Measurements from ENCODE around the gene ZAP70. TPM values are rescaled to one million over a fixed set of nuclear protein-coding genes. Genes with fewer than 3 reads are reported as not detected.

Gene ZAP70
- total RNA-seq: 10 to 100 TPM; 49.9 to 96.1 (median 81.3) TPM
- polyA plus RNA-seq: 10 to 100 TPM; 35.2 to 50.4 (median 49.2) TPM
- long read RNA-seq, donor 1: 0 reads
- long read RNA-seq, donor 2, partial matches to known transcripts: 0 of 3 reads
- long read RNA-seq, donor 2, other reads (novel, unspliced or antisense): 0 of 3 reads

- Histone ChIP-seq H3K4me3 (peak within 1 kb of the TSS; percentile 20 to 70 (median 39)), H3K9me3 (no peaks in the 10 kb centered on the region), H3K4me1 (peaks cover 0 to 79% (median 31%) of the 10 kb centered on the region in 6 donors), H3K27ac (peak within 1 kb of the TSS; percentile 43 to 90 (median 70)), H3K36me3 (no peaks in the 10 kb centered on the region), H3K27me3 (replicated peaks in 1 of 7) (peaks cover 0 to 14% (median 0%) of the 10 kb centered on the region in 7 donors)
- peak; percentile 85 for DNase-seq
- WGBS, 5 donors: 25 to 59% (median 52%) methylated on average over 14 to 21 of the region's 21 CpGs
- intact Hi-C loops (cut with DNase I; ENCODE audit: low total_unique reads): no loop called here
- TF ChIP-seq CTCF (IDR thresholded peaks at IDR 0.05 in 8 of 11, conservative IDR thresholded peaks at IDR 0.05 in 3 of 11) (no peak), POLR2AphosphoS5 (IDR thresholded peaks at IDR 0.05) (peak; percentile 68 to 80 (median 70))
These were observed at the start of gene ZAP70 for GRCh38 chr2:97713296-97714083. TSS of gene ZAP70 (plus strand) at chr2:97713576. CDS start at chr2:97724037, 10,461 bp downstream.

GRCh38 chr2:97663626-97663961 lies 49.8 kb upstream of the ZAP70 start:
- intact Hi-C loops (cut with DNase I; ENCODE audit: low total_unique reads): no loop called here
- DNase-seq: no peak
- TF ChIP-seq CTCF (IDR thresholded peaks at IDR 0.05 in 8 of 11, conservative IDR thresholded peaks at IDR 0.05 in 3 of 11) (no peak), POLR2A (IDR thresholded peaks at IDR 0.05) (peak in 1 of 3 donors; percentile 30)

GRCh38 chr2:97663962-97664635 lies 49.3 kb upstream of the ZAP70 start, which contains the start of gene ACTR1B:
TSS of gene ACTR1B (minus strand) at chr2:97664044. CDS start at chr2:97663890, 154 bp downstream.
- peaks cover 20 to 52% (median 43%) of the 10 kb centered on the region in 6 donors for H3K4me1 ChIP-seq
- DNase-seq: peak; percentile 99
- H3K27ac ChIP-seq: peak within 1 kb of the TSS; percentile 90 to 98 (median 96)
- intact Hi-C loops (cut with DNase I; ENCODE audit: low total_unique reads): no loop called here
- WGBS, 5 donors: 0 to 1% (median 0%) methylated on average over 35 to 60 of the region's 60 CpGs
- peak in 2 of 3 donors; percentile 71 to 91 for TF ChIP-seq POLR2A (IDR thresholded peaks at IDR 0.05)
- peak; percentile 90 to 98 (median 91) for TF ChIP-seq POLR2AphosphoS5 (IDR thresholded peaks at IDR 0.05)
- peak; percentile 25 to 68 (median 45) for TF ChIP-seq CTCF (IDR thresholded peaks at IDR 0.05 in 8 of 11, conservative IDR thresholded peaks at IDR 0.05 in 3 of 11)
- peak within 1 kb of the TSS; percentile 54 to 79 (median 70) for H3K4me3 ChIP-seq
- H3K27me3 ChIP-seq (replicated peaks in 1 of 7): no peaks in the 10 kb centered on the region
- peaks cover 0 to 25% (median 4%) of the 10 kb centered on the region in 6 donors for H3K36me3 ChIP-seq
- H3K9me3 ChIP-seq: no peaks in the 10 kb centered on the region

More at GRCh38 chr2:97663626-97663961, 49.8 kb upstream of the ZAP70 start:
- Histone ChIP-seq H3K36me3 (peaks cover 0 to 30% (median 9%) of the 10 kb centered on the region in 6 donors), H3K9me3 (no peaks in the 10 kb centered on the region), H3K4me3 (peak overlapping the region; percentile 54 to 79 (median 70)), H3K27me3 (replicated peaks in 1 of 7) (no peaks in the 10 kb centered on the region), H3K4me1 (peaks cover 20 to 52% (median 43%) of the 10 kb centered on the region in 6 donors), H3K27ac (peak overlapping the region; percentile 90 to 98 (median 96))
- WGBS, 5 donors: 0 to 20% (median 0%) methylated on average over 1 to 46 of the region's 46 CpGs

Measured in spleen (tissue), 13 donors.